Measurements from ENCODE around the gene PROSER3. TPM values are rescaled to one million over a fixed set of nuclear protein-coding genes. Genes with fewer than 3 reads are reported as not detected.

Gene PROSER3
- polyA plus RNA-seq, 6 donors from 2014 or later = 3.2 to 13.9 (median 9.0) TPM; not detected in 1

GRCh38 chr19:35773020-35773806 is 15.2 kb downstream of the PROSER3 start:
- H3K9me3 Mint-ChIP-seq = peaks cover 0 to 1% (median 0%) of the 10 kb centered on the region in 7 donors
- ATAC-seq (ENCODE audit: low read depth in 2 of 2) = no peak
- peaks cover 12 to 20% (median 20%) of the 10 kb centered on the region in 3 donors for H3K4me1 Mint-ChIP-seq
- no peaks in the 10 kb centered on the region for H3K36me3 Mint-ChIP-seq
- H3K4me3 Mint-ChIP-seq = peak overlapping the region in 1 of 8 donors; percentile 57
- H3K27me3 Mint-ChIP-seq = no peaks in the 10 kb centered on the region
- H3K27ac Mint-ChIP-seq = no peak overlapping the region
- no peak for DNase-seq

- H3K27ac Mint-ChIP-seq = peak overlapping the region in 2 of 6 donors; percentile 62 to 85
Measured at GRCh38 chr19:35774274-35775045, 16.5 kb downstream of the PROSER3 start.

GRCh38 chr19:35775046-35775297 is 17.0 kb downstream of the PROSER3 start:
- Mint-ChIP-seq H3K4me3 (peak overlapping the region; percentile 83 to 92 (median 90)), H3K27me3 (no peaks in the 10 kb centered on the region), H3K27ac (peak overlapping the region in 1 of 6 donors; percentile 85), H3K9me3 (peaks cover 0 to 1% (median 0%) of the 10 kb centered on the region in 7 donors), H3K36me3 (no peaks in the 10 kb centered on the region), H3K4me1 (peaks cover 12 to 18% (median 15%) of the 10 kb centered on the region in 3 donors)
- ATAC-seq (ENCODE audit: low read depth in 2 of 2) (peak in 1 of 2 donors; percentile 3), DNase-seq (no peak)

More at GRCh38 chr19:35774274-35775045, 16.5 kb downstream of the PROSER3 start:
- H3K9me3 Mint-ChIP-seq = peaks cover 0 to 1% (median 0%) of the 10 kb centered on the region in 7 donors
- no peaks in the 10 kb centered on the region for H3K36me3 Mint-ChIP-seq
- ATAC-seq (ENCODE audit: low read depth in 2 of 2) (no peak), DNase-seq (no peak)
- peak overlapping the region; percentile 83 to 92 (median 90) for H3K4me3 Mint-ChIP-seq
- H3K4me1 Mint-ChIP-seq = peaks cover 12 to 18% (median 15%) of the 10 kb centered on the region in 3 donors
- no peaks in the 10 kb centered on the region for H3K27me3 Mint-ChIP-seq

- peak within 1 kb of the TSS; percentile 83 to 92 (median 90) for H3K4me3 Mint-ChIP-seq
- ATAC-seq (ENCODE audit: low read depth in 2 of 2) (peak; percentile 95 to 97), DNase-seq (peak; percentile 99)
- H3K27ac Mint-ChIP-seq = peak within 1 kb of the TSS in 3 of 6 donors; percentile 62 to 85 (median 81)
- H3K9me3 Mint-ChIP-seq = peaks cover 0 to 1% (median 0%) of the 10 kb centered on the region in 7 donors
- H3K4me1 Mint-ChIP-seq = peaks cover 12 to 18% (median 15%) of the 10 kb centered on the region in 3 donors
- no peaks in the 10 kb centered on the region for H3K27me3 Mint-ChIP-seq
- H3K36me3 Mint-ChIP-seq = no peaks in the 10 kb centered on the region
Measured at GRCh38 chr19:35775298-35776101, 17.5 kb downstream of the PROSER3 start, which contains the start of gene ARHGAP33. TSS of gene ARHGAP33 (plus strand) at chr19:35775564. CDS start at chr19:35775659, 95 bp downstream.

- Mint-ChIP-seq H3K4me1 (peaks cover 12 to 18% (median 15%) of the 10 kb centered on the region in 3 donors), H3K4me3 (peak overlapping the region; percentile 63 to 89 (median 83)), H3K36me3 (no peaks in the 10 kb centered on the region), H3K27ac (peak overlapping the region in 1 of 6 donors; percentile 81), H3K27me3 (no peaks in the 10 kb centered on the region), H3K9me3 (peaks cover 0 to 1% (median 0%) of the 10 kb centered on the region in 7 donors)
- ATAC-seq (ENCODE audit: low read depth in 2 of 2) (no peak), DNase-seq (no peak)
Measured at GRCh38 chr19:35776102-35776788, 18.3 kb downstream of the PROSER3 start.

- Mint-ChIP-seq H3K9me3 (peaks cover 0 to 1% (median 0%) of the 10 kb centered on the region in 7 donors), H3K27me3 (no peaks in the 10 kb centered on the region), H3K4me1 (peaks cover 12 to 18% (median 15%) of the 10 kb centered on the region in 3 donors), H3K36me3 (no peaks in the 10 kb centered on the region), H3K4me3 (peak overlapping the region in 6 of 8 donors; percentile 20 to 89 (median 63)), H3K27ac (peak overlapping the region in 2 of 6 donors; percentile 21 to 44)
- ATAC-seq (ENCODE audit: low read depth in 2 of 2) = no peak
- no peak for DNase-seq
Measured at GRCh38 chr19:35777086-35777841, 19.3 kb downstream of the PROSER3 start.

- ATAC-seq (ENCODE audit: low read depth in 2 of 2) = no peak
- Mint-ChIP-seq H3K27ac (peak overlapping the region in 1 of 6 donors; percentile 7), H3K9me3 (peaks cover 0 to 1% (median 0%) of the 10 kb centered on the region in 7 donors), H3K4me1 (peaks cover 12 to 18% (median 17%) of the 10 kb centered on the region in 3 donors), H3K4me3 (peak overlapping the region in 4 of 8 donors; percentile 19 to 63 (median 20)), H3K36me3 (no peaks in the 10 kb centered on the region), H3K27me3 (no peaks in the 10 kb centered on the region)
- no peak for DNase-seq
Measured at GRCh38 chr19:35777961-35778360, 20.0 kb downstream of the PROSER3 start.

GRCh38 chr19:35779033-35779432 is 21.1 kb downstream of the PROSER3 start:
- Mint-ChIP-seq H3K36me3 (no peaks in the 10 kb centered on the region), H3K27ac (no peak overlapping the region), H3K4me3 (peak overlapping the region in 1 of 8 donors; percentile 29), H3K4me1 (peaks cover 18 to 23% (median 21%) of the 10 kb centered on the region in 3 donors), H3K9me3 (peaks cover 0 to 1% (median 0%) of the 10 kb centered on the region in 7 donors), H3K27me3 (no peaks in the 10 kb centered on the region)
- no peak for ATAC-seq (ENCODE audit: low read depth in 2 of 2)
- no peak for DNase-seq

GRCh38 chr19:35780058-35780457 is 22.1 kb downstream of the PROSER3 start:
- H3K27ac Mint-ChIP-seq = no peak overlapping the region
- ATAC-seq (ENCODE audit: low read depth in 2 of 2) = no peak
- no peaks in the 10 kb centered on the region for H3K36me3 Mint-ChIP-seq
- H3K4me1 Mint-ChIP-seq = peaks cover 10 to 17% (median 13%) of the 10 kb centered on the region in 3 donors
- H3K9me3 Mint-ChIP-seq = peaks cover 0 to 1% (median 0%) of the 10 kb centered on the region in 7 donors
- no peak overlapping the region for H3K4me3 Mint-ChIP-seq
- no peak for DNase-seq
- no peaks in the 10 kb centered on the region for H3K27me3 Mint-ChIP-seq

- DNase-seq (no peak), ATAC-seq (ENCODE audit: low read depth in 2 of 2) (no peak)
- Mint-ChIP-seq H3K36me3 (no peaks in the 10 kb centered on the region), H3K4me3 (no peak overlapping the region), H3K27ac (no peak overlapping the region), H3K27me3 (no peaks in the 10 kb centered on the region), H3K9me3 (peaks cover 0 to 1% (median 0%) of the 10 kb centered on the region in 7 donors), H3K4me1 (peaks cover 9 to 17% (median 10%) of the 10 kb centered on the region in 3 donors)
Measured at GRCh38 chr19:35780717-35781116, 22.7 kb downstream of the PROSER3 start.

GRCh38 chr19:35781650-35782049 is 23.7 kb downstream of the PROSER3 start:
- Mint-ChIP-seq H3K36me3 (no peaks in the 10 kb centered on the region), H3K27ac (peak overlapping the region in 1 of 6 donors; percentile 1), H3K27me3 (no peaks in the 10 kb centered on the region), H3K4me3 (peak overlapping the region in 1 of 8 donors; percentile 56), H3K9me3 (no peaks in the 10 kb centered on the region), H3K4me1 (peaks cover 2 to 10% (median 10%) of the 10 kb centered on the region in 3 donors)
- DNase-seq = no peak
- no peak for ATAC-seq (ENCODE audit: low read depth in 2 of 2)

- Mint-ChIP-seq H3K36me3 (no peaks in the 10 kb centered on the region), H3K27ac (peak overlapping the region in 2 of 6 donors; percentile 18 to 63), H3K4me3 (no peak overlapping the region), H3K4me1 (peaks cover 0 to 10% (median 8%) of the 10 kb centered on the region in 3 donors), H3K27me3 (no peaks in the 10 kb centered on the region), H3K9me3 (no peaks in the 10 kb centered on the region)
- ATAC-seq (ENCODE audit: low read depth in 2 of 2) (no peak), DNase-seq (no peak)
Measured at GRCh38 chr19:35782589-35782988, 24.6 kb downstream of the PROSER3 start.
